Amniotic stem cell (primary cell): ENCODE measurements around the gene GRM1.

Experiments used
- DNase-seq: peaks from one replicate; lab custom pipeline; 2025; lab: John Stamatoyannopoulos, UW

Gene GRM1

GRCh38 chr6:146470091-146470770 lies 441.4 kb downstream of the GRM1 start:
- DNase-seq, result no peak

- DNase-seq, result no peak
Observed at GRCh38 chr6:146472918-146473317, 444.1 kb downstream of the GRM1 start.

GRCh38 chr6:146481527-146481926 lies 452.7 kb downstream of the GRM1 start:
- DNase-seq, result no peak

DNA sequence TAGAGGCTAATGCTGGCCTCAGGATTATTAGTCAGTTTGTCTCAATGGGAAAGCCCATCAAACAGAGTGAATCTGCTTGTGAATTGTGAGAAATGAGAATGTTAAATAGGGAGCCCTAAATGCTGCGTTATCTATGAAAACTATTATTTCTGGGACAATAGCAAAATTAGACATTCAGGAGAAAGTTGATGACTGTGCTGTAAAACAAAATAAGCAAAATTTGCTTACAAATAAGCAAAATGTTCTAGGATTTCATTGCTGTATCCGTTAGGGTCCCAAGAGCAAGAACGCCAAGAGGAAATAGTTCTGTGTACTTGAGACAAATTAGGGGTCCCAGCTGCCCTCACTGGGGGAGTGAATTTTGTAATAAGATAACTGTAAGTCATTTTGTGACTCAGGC lies 455.5 kb downstream of the GRM1 start:
- no peak for DNase-seq
